HepG2 (cell line): ENCODE data around the gene STXBP2. TPM values are rescaled to one million over a fixed set of nuclear protein-coding genes. Genes with fewer than 3 reads are reported as not detected.

Source experiments
- ATAC-seq: fragments of 200-7000 bp; cut with Tn5 transposase; 3 replicates; pipeline ENCODE4 v1.9.1; 2020; ENCODE audit warnings: mild to moderate bottlenecking, moderate library complexity
- BruUV-seq: library from RNA; stranded (reverse); fragments of 400-500 nt; replicated peaks from 2 replicates; lab custom pipeline; 2021; lab: Mats Ljungman, UMichigan
- CTCF ChIA-PET: fragments of 300-600 bp; formaldehyde crosslinking; extraction: SDS; loops from one replicate; lab custom pipeline; 2021; ENCODE audit warnings: low total read pairs, inconsistent platforms, low intra/inter-chr PET ratio; lab: Yijun Ruan, JAX
- POLR2A ChIA-PET: fragments of 350-600 bp; sonication (Branson Sonifier 250); formaldehyde crosslinking; loops from one replicate; lab custom pipeline; 2020; ENCODE audit warnings: antibody characterized with exemption, inconsistent platforms; lab: Yijun Ruan, JAX
- DNase-seq: peaks from one replicate; pipeline ENCODE4 v3.0.0-alpha.2; 2015; ENCODE audit warnings: low spot score
- FAIRE-seq: peaks from 3 replicates; lab custom pipeline; 2011; peaks lifted over from hg19 to GRCh38; lab: Jason Lieb, UNC
- H2AFZ ChIP-seq: one replicate; pipeline ENCODE4 v1.6.1; 2011; ENCODE audit warnings: low read length, inconsistent platforms
- H3K27ac ChIP-seq: fragments of 300-600 bp; 3 replicates; pipeline ENCODE4 v1.8.0; 2011; ENCODE audit warnings: mixed run types, mild to moderate bottlenecking, mixed read lengths, low read length, inconsistent platforms; ENCODE audit not compliant: insufficient read depth; ENCODE audit errors: extremely low read length
- H3K27me3 ChIP-seq, 2 experiments: fragments of 200-600 bp in 1 of 2; 2 replicates in 1 of 2; 3 replicates in 1 of 2; pipeline versions ENCODE4 v1.6.0 to v1.8.0; 2011; ENCODE audit warnings: low read length in 2 of 2, mild to moderate bottlenecking in 2 of 2, moderate library complexity in 2 of 2, inconsistent platforms in 1 of 2; ENCODE audit not compliant: insufficient read depth in 2 of 2, control insufficient read depth in 1 of 2
- H3K36me3 ChIP-seq, 2 experiments: fragments of 200-600 bp in 1 of 2; replicated peaks in 1 of 2; 2 replicates in 1 of 2; 3 replicates in 1 of 2; pipeline versions ENCODE4 v1.5.1 to v1.8.0; 2011; ENCODE audit warnings: low read length in 2 of 2, inconsistent platforms in 1 of 2; ENCODE audit not compliant: insufficient read depth in 2 of 2, control insufficient read depth in 1 of 2
- H3K4me1 ChIP-seq: 2 replicates; pipeline ENCODE4 v1.5.1; 2012; ENCODE audit warnings: low read length, inconsistent platforms; ENCODE audit not compliant: insufficient read depth
- H3K4me2 ChIP-seq: 2 replicates; pipeline ENCODE4 v1.6.0; 2011; ENCODE audit warnings: low read depth, low read length, inconsistent platforms
- H3K4me3 ChIP-seq, 3 experiments: fragments of 200-600 bp in 1 of 3; sonication (generic), shearing (Covaris generic) in 1 of 3; replicated peaks in 1 of 3; 2 replicates each; pipeline ENCODE4 v1.5.1; 2011 to 2016; ENCODE audit warnings: low read length in 3 of 3, inconsistent platforms in 2 of 3, low read depth in 2 of 3, mild to moderate bottlenecking in 2 of 3, control low read depth in 1 of 3, mixed read lengths in 1 of 3; ENCODE audit not compliant: insufficient read depth in 1 of 3
- H3K79me2 ChIP-seq: one replicate; pipeline ENCODE4 v1.6.1; 2011; ENCODE audit warnings: low read length, inconsistent platforms; ENCODE audit not compliant: insufficient read depth
- H3K9ac ChIP-seq: 2 replicates; pipeline ENCODE4 v1.6.0; 2011; ENCODE audit warnings: mild to moderate bottlenecking, low read depth, low read length, inconsistent platforms; ENCODE audit not compliant: insufficient read depth
- H3K9me3 ChIP-seq: 2 replicates; pipeline ENCODE4 v1.5.1; 2012; ENCODE audit warnings: mild to moderate bottlenecking, low read length
- H4K20me1 ChIP-seq: 2 replicates; pipeline ENCODE4 v1.6.0; 2011; ENCODE audit warnings: inconsistent platforms, mild to moderate bottlenecking, low read length, moderate library complexity; ENCODE audit not compliant: insufficient read depth
- CEBPG ChIP-seq: IDR thresholded peaks from 2 replicates; pipeline ENCODE4 v1.6.1; 2016
- MEIS1 ChIP-seq: sonication (generic); formaldehyde crosslinking; IDR thresholded peaks from 2 replicates; pipeline ENCODE4 v1.9.0; 2021; ENCODE audit warnings: mild to moderate bottlenecking, missing genetic modification reagents, moderate library complexity, borderline replicate concordance
- REL ChIP-seq: sonication (generic); formaldehyde crosslinking; conservative IDR thresholded peaks from 2 replicates; pipeline ENCODE4 v1.8.0; 2022; ENCODE audit warnings: mild to moderate bottlenecking, missing genetic modification reagents, moderate library complexity
- SMAD3 ChIP-seq: sonication (generic); formaldehyde crosslinking; IDR thresholded peaks from 2 replicates; pipeline ENCODE4 v1.4.0; 2020; ENCODE audit warnings: missing genetic modification reagents
- SRF ChIP-seq: IDR thresholded peaks from 2 replicates; pipeline ENCODE4 v1.6.1; 2011; ENCODE audit warnings: mild to moderate bottlenecking, low read depth, low read length, moderate library complexity
- SRSF1 ChIP-seq: fragments of 200-400 bp; formaldehyde crosslinking; optimal IDR thresholded peaks from 2 replicates; pipeline ENCODE3; 2017; ENCODE audit warnings: mild to moderate bottlenecking, low read depth, low read length, moderate library complexity
- SYNCRIP ChIP-seq: fragments of 200-400 bp; formaldehyde crosslinking; IDR thresholded peaks from 2 replicates; pipeline ENCODE4 v1.6.1; 2018; ENCODE audit warnings: mild to moderate bottlenecking, low read depth, low read length; ENCODE audit not compliant: insufficient read depth
- ZNF138 ChIP-seq: sonication (generic); formaldehyde crosslinking; IDR thresholded peaks from 2 replicates; pipeline ENCODE4 v1.5.0; 2020; ENCODE audit warnings: mild to moderate bottlenecking, low read depth, missing genetic modification reagents
- ZNF326 ChIP-seq: sonication (generic); formaldehyde crosslinking; IDR thresholded peaks from 2 replicates; pipeline ENCODE4 v1.4.0; 2020; ENCODE audit warnings: missing genetic modification reagents, borderline replicate concordance
- ZNF615 ChIP-seq: sonication (generic); formaldehyde crosslinking; IDR thresholded peaks from 2 replicates; pipeline ENCODE4 v1.5.0; 2020; ENCODE audit warnings: mild to moderate bottlenecking, missing genetic modification reagents, borderline replicate concordance
- ZNF747 ChIP-seq: sonication (generic); formaldehyde crosslinking; IDR thresholded peaks from 2 replicates; pipeline ENCODE4 v1.8.1; 2023; ENCODE audit warnings: missing genetic modification reagents, mild to moderate bottlenecking, borderline replicate concordance
- ZNF781 ChIP-seq: sonication (generic); formaldehyde crosslinking; IDR thresholded peaks from 2 replicates; pipeline ENCODE4 v1.5.1; 2020; ENCODE audit warnings: borderline replicate concordance, mild to moderate bottlenecking, missing genetic modification reagents; ENCODE audit errors: not compliant biosample characterization
- ZSCAN21 ChIP-seq: sonication (generic); formaldehyde crosslinking; IDR thresholded peaks from 2 replicates; pipeline ENCODE4 v1.8.0; 2022; ENCODE audit warnings: mild to moderate bottlenecking, missing genetic modification reagents, moderate library complexity, borderline replicate concordance
- WGBS: methylation state at CpG from one replicate; pipeline ENCODE4 v1.1.6; 2017; ENCODE audit warnings: low lambda C conversion rate; 5-methylcytosine and 5-hydroxymethylcytosine counted together
- in situ Hi-C: cut with HindIII; loops from 2 replicates; pipeline ENCODE4 v1.10.0; 2017; ENCODE audit warnings: low pct_unique_long_range_greater_than_20kb; ENCODE audit not compliant: extremely low pct_ligation_motif_present
- intact Hi-C: fragments of 100-400 bp; cut with micrococcal nuclease; formaldehyde crosslinking; loops from one replicate; pipeline ENCODE4 v1.10.0; 2022; ENCODE audit not compliant: unreplicated experiment
- polyA plus RNA-seq, 8 experiments: library from polyadenylated mRNA; depleted of rRNA in 3 of 8; stranded (reverse) in 7 of 8; unstranded in 1 of 8; fragments of >200 nt; fragmentation: Illumina TruSeq in 4 of 8; extraction: Trizol in 4 of 8; gene quantifications; 2 replicates each; pipeline versions ENCODE4 v1.2.1 to v1.2.3, GENCODE V29; 2011 to 2016; ENCODE audit warnings: low read depth in 4 of 8, missing spikeins in 1 of 8, mixed read lengths in 1 of 8; ENCODE audit not compliant: insufficient read depth in 1 of 8
- total RNA-seq, 5 experiments: library from RNA; depleted of rRNA; stranded (reverse); fragments of >200 nt; fragmentation: Illumina TruSeq; extraction: Trizol; gene quantifications; 2 replicates each; pipeline ENCODE4 v1.2.3, GENCODE V29; 2016; ENCODE audit warnings: low read depth in 1 of 5
- TF ChIP-seq, protein P1 (sequence below): sonication (generic); formaldehyde crosslinking; conservative IDR thresholded peaks from 2 replicates; pipeline ENCODE4 v1.8.0; 2022; ENCODE audit warnings: missing genetic modification reagents
- TF ChIP-seq, protein P2 (sequence below): sonication (generic); formaldehyde crosslinking; IDR thresholded peaks from 2 replicates; pipeline ENCODE4 v1.8.1; 2023; ENCODE audit warnings: mild to moderate bottlenecking, moderate library complexity, missing genetic modification reagents

The STXBP2 gene
- total and polyA plus RNA-seq, 2 of the 13 experiments (the other 11 are each of a cell fraction or from before 2014, with no cell fraction given) = 22.8 to 40.1 TPM

GRCh38 chr19:7662657-7663056 is 25.7 kb downstream of the STXBP2 start:
- H3K9me3 ChIP-seq = no peaks in the 10 kb centered on the region
- H3K4me3 ChIP-seq = no peak overlapping the region
- no peaks in the 10 kb centered on the region for H4K20me1 ChIP-seq
- no peak for FAIRE-seq
- H3K79me2 ChIP-seq = no peaks in the 10 kb centered on the region
- H3K9ac ChIP-seq = no peak overlapping the region
- H3K27ac ChIP-seq = no peak overlapping the region
- DNase-seq = no peak
- peaks cover 0 to 3% of the 10 kb centered on the region in 2 experiments; a peak in 2 of 5 replicates for H3K27me3 ChIP-seq
- in situ Hi-C loops = no loop called here
- no peaks in the 10 kb centered on the region for H3K4me1 ChIP-seq
- POLR2A ChIA-PET = no interaction called here
- H3K36me3 ChIP-seq = no peaks in the 10 kb centered on the region
- H3K4me2 ChIP-seq = no peak overlapping the region
- BruUV-seq = no TSS peak
- WGBS = 58% methylated on average over 14 of the region's 14 CpGs
- no peak overlapping the region for H2AFZ ChIP-seq
- TF ChIP-seq SRF = no peak
- no peak for TF ChIP-seq CEBPG (CRISPR knock-in tag)
- TF ChIP-seq ZNF747 (CRISPR knock-in tag) = no peak
- TF ChIP-seq MEIS1 = no peak
- TF ChIP-seq, protein P1, sequence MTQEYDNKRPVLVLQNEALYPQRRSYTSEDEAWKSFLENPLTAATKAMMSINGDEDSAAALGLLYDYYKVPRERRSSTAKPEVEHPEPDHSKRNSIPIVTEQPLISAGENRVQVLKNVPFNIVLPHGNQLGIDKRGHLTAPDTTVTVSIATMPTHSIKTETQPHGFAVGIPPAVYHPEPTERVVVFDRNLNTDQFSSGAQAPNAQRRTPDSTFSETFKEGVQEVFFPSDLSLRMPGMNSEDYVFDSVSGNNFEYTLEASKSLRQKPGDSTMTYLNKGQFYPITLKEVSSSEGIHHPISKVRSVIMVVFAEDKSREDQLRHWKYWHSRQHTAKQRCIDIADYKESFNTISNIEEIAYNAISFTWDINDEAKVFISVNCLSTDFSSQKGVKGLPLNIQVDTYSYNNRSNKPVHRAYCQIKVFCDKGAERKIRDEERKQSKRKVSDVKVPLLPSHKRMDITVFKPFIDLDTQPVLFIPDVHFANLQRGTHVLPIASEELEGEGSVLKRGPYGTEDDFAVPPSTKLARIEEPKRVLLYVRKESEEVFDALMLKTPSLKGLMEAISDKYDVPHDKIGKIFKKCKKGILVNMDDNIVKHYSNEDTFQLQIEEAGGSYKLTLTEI (CRISPR knock-in tag) = no peak
- no peak for TF ChIP-seq SYNCRIP
- TF ChIP-seq ZNF326 = no peak
- TF ChIP-seq ZNF138 (CRISPR knock-in tag) = no peak
- TF ChIP-seq SRSF1 = no peak
- TF ChIP-seq, protein P2, sequence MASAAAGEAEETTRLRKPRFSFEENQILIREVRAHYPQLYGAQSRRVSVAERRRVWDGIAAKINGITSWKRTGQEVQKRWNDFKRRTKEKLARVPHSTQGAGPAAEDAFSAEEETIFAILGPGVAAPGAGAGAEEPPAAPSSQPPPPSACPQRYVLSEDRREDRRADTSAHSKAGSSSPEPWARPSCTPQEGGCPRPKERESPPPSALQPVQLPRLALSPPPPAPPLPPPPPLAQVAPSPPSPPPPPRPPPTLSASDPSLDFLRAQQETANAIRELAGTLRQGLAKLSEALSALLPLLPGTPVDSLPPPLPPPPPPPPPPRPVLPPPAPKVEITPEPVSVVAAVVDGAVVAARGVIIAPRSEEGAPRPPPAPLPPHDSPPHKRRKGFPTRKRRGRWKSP (CRISPR knock-in tag) = no peak
- no peak for TF ChIP-seq REL (CRISPR knock-in tag)
- no peak for TF ChIP-seq ZSCAN21 (CRISPR knock-in tag)
- TF ChIP-seq SMAD3 (CRISPR knock-in tag) = no peak
- TF ChIP-seq ZNF615 (CRISPR knock-in tag) = no peak
- no peak for TF ChIP-seq ZNF781 (CRISPR knock-in tag)
- TF ChIP-seq, all 625 proteins: peak for 0
- intact Hi-C loops = no loop called here
- no peak for ATAC-seq
- CTCF ChIA-PET = no interaction called here
